Fibroblast of skin of scalp (primary cell): Measurements from ENCODE around the gene MAGOH. TPM values are rescaled to one million over a fixed set of nuclear protein-coding genes. Genes with fewer than 3 reads are reported as not detected.
"Not testable (repeated sequence)": the region's sequence is repeated elsewhere in the genome, so short reads cannot be mapped to it uniquely, and the experiment has no call there.

Source experiments
- DNase-seq: peaks from one replicate; pipeline ENCODE4 v3.0.0-alpha.2; 2013
- polyA plus RNA-seq, 2 experiments: library from polyadenylated mRNA; unstranded; fragments of 120-200 nt; gene quantifications; one replicate each; pipeline ENCODE4 v1.2.1, GENCODE V29; 2013; ENCODE audit not compliant: insufficient read length in 2 of 2

The MAGOH gene
- 48.1 TPM for polyA plus RNA-seq (2013, experiment 1 of 2; ENCODE audit: insufficient read length)
- polyA plus RNA-seq (2013, experiment 2 of 2; ENCODE audit: insufficient read length): 42.5 TPM

GRCh38 chr1:53238197-53239155 lies at the start of gene MAGOH:
Gene MAGOH (minus strand): TSS chr1:53238518. CDS start chr1:53238448, 70 bp downstream.
- DNase-seq: peak; percentile 97

- DNase-seq: no peak
Measured at GRCh38 chr1:53286955-53287354, 48.6 kb upstream of the MAGOH start.

GRCh38 chr1:53285969-53286760 lies 47.8 kb upstream of the MAGOH start:
- DNase-seq: no peak

- no peak for DNase-seq
Measured at GRCh38 chr1:53285546-53285945, 47.2 kb upstream of the MAGOH start.

DNA sequence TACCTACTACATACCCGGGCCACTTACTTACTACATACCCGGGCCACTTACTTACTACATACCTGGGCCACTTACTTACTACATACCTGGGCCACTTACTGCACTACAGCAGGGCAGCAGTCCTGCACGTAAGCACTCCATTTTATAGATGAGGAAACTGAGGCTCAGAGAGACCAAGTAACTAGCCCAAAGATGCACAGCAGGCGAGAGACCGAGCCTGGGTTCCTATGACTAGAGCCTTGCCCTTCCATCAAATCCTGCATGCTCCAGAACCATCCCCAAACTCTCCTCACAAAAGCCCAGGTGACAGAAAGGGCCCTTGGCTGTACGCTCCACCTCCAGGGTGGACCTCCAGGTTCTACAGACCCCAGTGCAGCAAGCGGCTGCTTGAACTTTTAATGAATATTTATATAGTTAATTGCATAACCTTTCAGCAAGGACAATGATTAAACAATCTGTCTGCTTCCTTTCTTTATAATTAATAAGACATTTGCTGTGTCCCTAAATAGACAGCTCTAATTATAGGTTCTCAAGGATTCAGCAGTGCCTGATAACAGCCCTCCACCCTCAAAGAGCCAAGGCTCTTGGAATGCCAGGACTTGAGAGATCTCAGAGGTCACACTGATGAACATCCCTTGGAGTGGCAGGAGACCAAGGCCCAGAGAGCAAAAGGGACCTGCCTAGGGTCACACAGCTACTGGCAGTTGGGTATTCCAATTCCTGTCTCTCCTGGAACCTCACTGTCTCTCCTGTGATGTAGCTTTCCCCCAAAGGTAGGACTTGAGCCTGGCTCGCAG lies 46.1 kb upstream of the MAGOH start:
- no peak for DNase-seq

- not testable (repeated sequence) for DNase-seq
Measured at GRCh38 chr1:53283156-53283555, 44.8 kb upstream of the MAGOH start.

DNA sequence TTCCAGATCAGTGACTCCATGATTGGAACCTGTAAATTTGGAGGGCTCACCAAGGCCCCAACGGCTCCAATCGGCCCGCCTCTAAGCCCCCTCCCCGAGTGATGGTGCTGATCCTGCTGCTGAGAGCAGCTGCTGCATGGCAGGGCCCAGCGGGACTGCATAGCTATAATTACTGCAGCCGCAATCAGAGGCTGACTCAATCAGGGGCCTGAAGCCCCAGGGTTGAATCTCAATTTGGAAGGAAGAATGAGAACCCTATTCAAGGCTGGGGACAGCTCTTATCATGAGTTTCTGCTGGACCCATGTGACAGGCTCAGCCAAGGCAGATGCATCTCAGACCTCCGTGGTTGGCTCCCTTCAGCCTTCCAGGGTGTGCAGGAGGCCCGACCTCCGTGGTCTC lies 42.8 kb upstream of the MAGOH start:
- no peak for DNase-seq

DNA sequence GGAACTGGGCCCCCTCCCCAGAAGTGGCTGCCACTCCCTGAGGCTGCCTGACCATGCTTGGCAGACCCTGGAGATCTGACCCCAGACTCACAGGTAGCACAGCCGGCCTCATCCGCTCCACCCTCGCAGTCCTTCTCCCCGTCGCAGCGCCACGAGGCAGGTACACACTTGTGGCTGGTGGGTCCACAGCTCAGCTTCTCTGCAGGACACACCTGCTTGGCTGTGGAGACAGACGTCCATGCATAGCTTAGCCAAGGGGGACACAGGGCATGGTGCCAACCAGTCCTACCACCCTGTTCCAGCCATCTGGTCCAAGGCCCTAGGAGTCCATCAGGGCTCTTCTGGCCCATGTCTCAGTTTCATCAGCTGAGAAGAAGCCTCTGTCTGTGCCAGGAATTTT lies 42.2 kb upstream of the MAGOH start:
- DNase-seq: no peak

- no peak for DNase-seq
Measured at GRCh38 chr1:53279296-53280200, 41.2 kb upstream of the MAGOH start.

DNA sequence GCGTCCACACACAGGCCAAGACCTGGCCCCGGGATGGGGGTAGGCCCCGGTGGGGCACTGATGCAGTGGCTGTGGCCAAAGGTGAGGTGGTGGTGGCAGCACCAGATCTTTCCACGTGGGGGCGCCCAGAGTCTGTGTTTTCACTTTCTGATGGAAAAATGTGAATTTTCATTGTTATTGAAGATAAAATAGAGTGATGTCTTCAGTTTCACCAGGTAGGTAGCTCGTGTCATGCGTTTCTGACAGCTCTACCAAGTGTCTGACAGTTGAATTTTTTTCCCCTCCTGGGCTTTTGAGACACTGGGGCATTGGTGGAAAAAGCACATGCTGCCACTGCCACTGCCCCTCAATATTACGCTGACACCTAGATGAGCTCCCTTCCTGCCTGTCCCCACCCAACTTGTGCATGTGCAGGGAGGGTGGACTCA lies 40.0 kb upstream of the MAGOH start:
- DNase-seq: peak; percentile 35

DNA sequence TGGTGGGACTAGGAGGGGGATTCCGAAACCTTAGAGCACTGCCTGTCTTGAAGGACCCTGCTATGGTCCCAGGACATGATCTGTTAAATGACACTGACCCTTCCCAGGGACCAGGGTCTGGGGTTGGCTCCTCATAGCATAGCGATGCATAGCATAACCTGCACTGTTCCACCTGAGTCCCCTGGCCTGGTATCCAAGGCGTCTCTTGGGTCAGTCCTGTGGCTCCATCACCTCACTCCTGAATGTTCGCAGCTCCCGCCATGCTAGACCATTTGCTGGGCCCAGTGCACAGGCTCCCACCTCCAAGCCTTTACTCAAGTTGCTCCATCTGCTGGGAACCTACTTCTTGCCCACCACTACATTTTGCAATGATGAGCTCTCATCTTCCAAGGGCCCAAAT lies 39.0 kb upstream of the MAGOH start:
- no peak for DNase-seq

DNA sequence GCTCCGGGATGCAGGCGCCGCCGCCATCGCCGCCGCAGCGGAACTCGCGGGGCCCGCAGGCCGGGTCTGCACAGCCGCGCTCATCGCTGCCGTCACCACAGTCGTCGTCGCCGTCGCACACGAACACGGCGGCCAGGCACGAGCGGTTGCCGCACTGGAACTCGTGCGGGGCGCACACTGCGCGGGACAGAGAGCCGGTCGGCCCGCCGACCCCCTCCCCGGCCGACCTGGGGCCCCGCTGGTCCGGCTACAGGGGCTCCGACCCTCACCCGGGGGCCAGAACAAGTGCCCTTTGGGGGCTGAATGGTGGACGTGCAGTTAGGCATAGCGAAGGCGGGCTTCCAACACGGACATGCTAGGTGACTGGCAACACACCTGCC lies 38.6 kb upstream of the MAGOH start:
- no peak for DNase-seq

GRCh38 chr1:53276153-53276901 lies 38.0 kb upstream of the MAGOH start:
- no peak for DNase-seq

DNA sequence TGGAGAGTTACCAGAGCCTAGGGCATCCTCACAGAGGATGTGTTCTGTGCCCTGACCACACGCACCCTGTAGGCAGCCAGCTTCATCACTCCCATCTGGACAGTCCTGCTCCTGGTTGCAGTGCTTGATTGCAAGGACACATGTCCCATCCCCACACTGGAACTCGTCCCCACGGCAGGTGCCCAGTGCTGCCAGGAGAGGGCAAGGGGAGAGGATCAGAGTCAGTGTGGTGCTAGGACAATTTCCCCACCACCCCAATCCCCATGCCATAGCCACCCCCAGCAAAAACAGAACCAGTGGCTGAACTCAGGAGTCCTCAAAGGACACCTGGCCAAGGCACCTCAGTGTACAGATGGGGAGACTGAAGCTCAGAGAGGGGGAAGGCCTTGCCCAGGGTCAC lies 37.2 kb upstream of the MAGOH start:
- DNase-seq: no peak

DNA sequence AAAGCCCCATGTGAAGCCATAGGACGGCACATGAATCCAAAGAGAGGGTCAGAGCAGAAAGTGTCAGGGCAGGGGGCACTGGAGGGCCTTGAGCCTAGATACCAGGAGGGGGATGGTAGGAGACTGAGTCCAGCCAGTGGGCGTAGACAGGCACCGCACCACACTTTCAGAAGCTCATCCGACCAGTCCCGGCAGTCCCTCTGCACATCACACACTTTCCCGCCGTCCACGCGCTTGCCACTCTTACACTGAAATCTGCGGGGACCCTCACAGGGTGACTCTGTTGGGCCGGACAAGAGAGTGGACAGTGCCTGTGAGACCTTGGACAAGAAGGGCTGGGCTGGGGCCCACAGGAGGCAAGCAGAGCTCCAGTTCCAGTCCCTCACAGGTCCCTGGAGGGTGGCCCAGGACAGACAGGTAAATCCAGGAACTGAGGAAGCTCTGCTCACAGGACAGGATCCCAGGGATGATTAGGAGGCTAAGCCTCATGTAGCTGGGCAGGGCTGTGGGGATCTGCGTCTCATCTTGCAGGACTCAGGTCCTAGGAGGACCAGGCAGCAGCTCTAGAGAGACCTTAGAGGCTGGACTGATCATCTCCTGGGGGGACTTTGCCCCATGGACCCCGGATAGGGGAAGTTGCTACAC lies 36.3 kb upstream of the MAGOH start:
- DNase-seq: no peak

DNA sequence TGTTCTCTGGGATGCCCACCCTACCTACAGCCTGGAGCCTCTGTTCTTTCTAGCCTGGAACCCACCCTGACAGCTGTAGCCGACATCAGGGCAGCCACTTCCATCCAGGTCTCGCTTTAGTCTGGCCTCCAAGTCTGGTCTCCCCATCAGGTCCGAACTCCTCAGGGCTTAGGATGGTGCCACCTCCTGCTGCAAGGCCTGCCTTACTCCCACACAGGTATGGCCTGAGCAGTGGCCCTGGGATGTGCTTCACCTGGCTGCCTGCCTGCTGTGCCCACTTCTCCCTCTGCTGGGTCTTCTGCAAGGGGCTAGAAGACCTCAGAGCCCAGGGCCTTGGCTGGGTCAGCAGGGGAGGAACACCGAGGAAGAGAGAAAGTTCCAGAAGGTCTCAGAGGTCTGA lies 35.7 kb upstream of the MAGOH start:
- DNase-seq: no peak

GRCh38 chr1:53273526-53273925 lies 35.2 kb upstream of the MAGOH start:
- DNase-seq: no peak

- no peak for DNase-seq
Measured at GRCh38 chr1:53272349-53272748, 34.0 kb upstream of the MAGOH start.

DNA sequence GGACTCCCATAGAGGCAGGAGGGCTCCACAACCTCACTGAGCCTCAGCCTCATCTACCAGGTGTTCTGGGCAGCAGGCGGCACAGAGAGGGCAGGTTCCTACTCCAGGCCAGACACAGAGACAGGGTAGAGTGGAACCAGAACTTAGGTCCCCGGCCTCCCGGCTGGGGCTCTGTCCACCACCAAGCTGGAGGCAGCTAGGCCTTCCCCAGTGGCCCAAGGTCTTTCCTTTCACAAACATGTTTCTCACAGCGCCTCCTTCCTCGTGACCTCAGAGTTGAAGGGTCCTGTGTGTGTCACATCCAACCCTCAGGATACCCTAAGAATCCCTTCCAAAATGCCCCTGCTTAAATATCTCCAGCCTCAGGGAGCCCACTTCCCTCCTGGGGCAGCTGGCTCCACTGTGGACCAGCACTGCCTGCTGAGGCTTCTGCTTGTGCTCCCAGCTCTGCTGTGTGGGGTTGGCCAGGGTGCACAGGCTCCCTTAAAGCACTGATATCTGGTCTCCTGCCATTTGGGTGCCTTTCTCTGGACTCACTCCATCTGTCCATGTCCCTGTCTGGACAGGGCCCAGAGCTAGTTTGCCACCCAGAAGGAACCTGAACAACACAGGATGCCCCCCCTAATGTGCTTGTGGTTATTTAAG lies 33.2 kb upstream of the MAGOH start:
- DNase-seq: no peak

DNA sequence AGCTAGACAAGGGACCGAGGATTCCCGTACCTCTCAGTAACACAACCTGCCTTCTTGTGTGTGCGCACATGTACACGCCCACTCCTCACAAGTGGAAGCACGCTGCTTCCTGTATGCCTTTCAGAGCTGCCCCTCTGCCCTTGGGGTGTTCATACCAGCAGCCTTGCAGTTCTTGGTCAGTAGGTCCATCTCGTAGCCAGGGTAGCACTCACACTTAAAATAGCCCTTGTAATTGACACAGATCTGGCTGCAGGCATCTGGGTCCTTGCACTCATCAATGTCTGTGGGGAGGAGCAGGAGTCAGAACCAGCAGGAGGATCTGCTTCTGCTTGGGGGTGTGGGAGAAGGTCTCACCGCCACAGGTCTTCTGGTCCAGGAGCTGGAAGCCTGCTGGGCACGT lies 32.6 kb upstream of the MAGOH start:
- no peak for DNase-seq
